Midbrain (tissue), 1 donor: ENCODE results near the gene ARHGAP26.

ENCODE experiments used
- DNase-seq: peaks from one replicate; lab custom pipeline; 2025; lab: John Stamatoyannopoulos, UW

ARHGAP26 gene

GRCh38 chr5:143162810-143163209, 392.6 kb downstream of the ARHGAP26 start:
- no peak for DNase-seq

GRCh38 chr5:143164557-143164956, 394.4 kb downstream of the ARHGAP26 start:
- no peak for DNase-seq

- DNase-seq = no peak
Measured at GRCh38 chr5:143165049-143165880, 395.1 kb downstream of the ARHGAP26 start.

GRCh38 chr5:143166090-143166489, 395.9 kb downstream of the ARHGAP26 start:
- no peak for DNase-seq

- DNase-seq = no peak
Measured at GRCh38 chr5:143166661-143167420, 396.7 kb downstream of the ARHGAP26 start.

GRCh38 chr5:143168171-143168741, 398.1 kb downstream of the ARHGAP26 start:
- DNase-seq = no peak

- DNase-seq = no peak
Measured at GRCh38 chr5:143168921-143169810, 399.0 kb downstream of the ARHGAP26 start.

GRCh38 chr5:143170104-143170503, 399.9 kb downstream of the ARHGAP26 start:
- DNase-seq = no peak

- DNase-seq = no peak
Measured at GRCh38 chr5:143170977-143171376, 400.8 kb downstream of the ARHGAP26 start.

GRCh38 chr5:143172739-143173138, 402.6 kb downstream of the ARHGAP26 start:
- no peak for DNase-seq

GRCh38 chr5:143173139-143173889, 403.1 kb downstream of the ARHGAP26 start:
- no peak for DNase-seq

GRCh38 chr5:143174714-143175398, 404.7 kb downstream of the ARHGAP26 start:
- no peak for DNase-seq

- DNase-seq = no peak
Measured at GRCh38 chr5:143176048-143176447, 405.9 kb downstream of the ARHGAP26 start.

- no peak for DNase-seq
Measured at GRCh38 chr5:143177263-143177983, 407.2 kb downstream of the ARHGAP26 start.

GRCh38 chr5:143179126-143179740, 409.1 kb downstream of the ARHGAP26 start:
- DNase-seq = no peak

- DNase-seq = no peak
Measured at GRCh38 chr5:143180751-143181150, 410.6 kb downstream of the ARHGAP26 start.

- no peak for DNase-seq
Measured at GRCh38 chr5:143181173-143181572, 411.0 kb downstream of the ARHGAP26 start.

- no peak for DNase-seq
Measured at GRCh38 chr5:143182106-143182505, 411.9 kb downstream of the ARHGAP26 start.
